Heart left ventricle (tissue), 16 donors: ENCODE results near the gene TNFRSF18. TPM values are rescaled to one million over a fixed set of nuclear protein-coding genes. Genes with fewer than 3 reads are reported as not detected.

Experiments
- ATAC-seq, 4 donors: fragments of 200-7000 bp; cut with Tn5 transposase; one replicate each; pipeline ENCODE4 v1.9.1; 2020 to 2022; ENCODE audit warnings: moderate library complexity in 4 of 4, mild to moderate bottlenecking in 3 of 4, moderate number of reproducible peaks in 1 of 4
- DNase-seq, 5 donors: peaks; one replicate each; pipeline ENCODE4 v3.0.0-alpha.2; 2020
- H3K27ac ChIP-seq, 12 donors: fragments of 200-600 bp; sonication (generic) in 4 of 12; one replicate each; pipeline versions ENCODE4 v1.5.0 to v1.8.0; 2016 to 2022; ENCODE audit warnings: mild to moderate bottlenecking in 2 of 12
- H3K27me3 ChIP-seq, 9 donors: fragments of 200-600 bp; sonication (generic) in 2 of 9; one replicate each; pipeline versions ENCODE4 v1.5.1 to v1.8.0; 2016 to 2022; ENCODE audit warnings: mild to moderate bottlenecking in 3 of 9
- H3K36me3 ChIP-seq, 9 donors: fragments of 200-600 bp; sonication (generic) in 2 of 9; one replicate each; pipeline versions ENCODE4 v1.5.0 to v1.8.0; 2018 to 2022; ENCODE audit warnings: mild to moderate bottlenecking in 2 of 9
- H3K4me1 ChIP-seq, 12 donors: fragments of 200-600 bp; sonication (generic) in 4 of 12; one replicate each; pipeline versions ENCODE4 v1.5.0 to v1.8.0; 2016 to 2022; ENCODE audit warnings: mild to moderate bottlenecking in 3 of 12
- H3K4me3 ChIP-seq, 12 donors: fragments of 200-600 bp; sonication (generic) in 4 of 12; one replicate each; pipeline versions ENCODE4 v1.5.0 to v1.8.0; 2017 to 2022; ENCODE audit warnings: mild to moderate bottlenecking in 9 of 12, moderate library complexity in 4 of 12
- H3K9me3 ChIP-seq, 12 donors: fragments of 200-600 bp; sonication (generic) in 4 of 12; one replicate each; pipeline versions ENCODE4 v1.5.0 to v1.8.0; 2016 to 2022; ENCODE audit warnings: mild to moderate bottlenecking in 1 of 12
- CTCF ChIP-seq, 12 donors: fragments of 200-600 bp; sonication (generic) in 4 of 12; IDR thresholded peaks; one replicate each; pipeline versions ENCODE4 v1.5.0 to v1.8.0; 2018 to 2022; ENCODE audit warnings: antibody characterized with exemption in 12 of 12, mild to moderate bottlenecking in 5 of 12
- POLR2A ChIP-seq, 2 donors: fragments of 450-650 bp; IDR thresholded peaks; one replicate each; pipeline ENCODE4 v1.6.1; 2017; ENCODE audit warnings: antibody characterized with exemption in 2 of 2, mild to moderate bottlenecking in 2 of 2, moderate library complexity in 2 of 2
- WGBS, 4 donors: extraction: QIAGEN DNeasy Blood & Tissue Kit in 2 of 4; methylation state at CpG; one replicate each; pipeline versions ENCODE4 v1.1.5 to v1.1.7; 2013 to 2018; 5-methylcytosine and 5-hydroxymethylcytosine counted together
- intact Hi-C, 10 donors: fragments of 100-400 bp; cut with DNase I; formaldehyde crosslinking; loops; one replicate each; pipeline versions ENCODE4 v1.11.1 to v1.14.2; 2022
- polyA plus RNA-seq, 2 donors: library from polyadenylated mRNA; stranded (reverse); fragments of 200-250 nt; gene quantifications; one replicate each; pipeline ENCODE4 v1.2.3, GENCODE V29; 2013
- total RNA-seq, 9 donors: library from RNA; depleted of rRNA in 2 of 9; stranded (reverse); fragments of >200 nt in 2 of 9; fragmentation: NEBNext Ultra II Directional in 3 of 9; extraction: Animal tissue kit (Norgen Biotek cat#: 25700) in 3 of 9; gene quantifications; one replicate each; pipeline versions ENCODE4 v1.1.0 to v1.2.4, GENCODE V29; 2016 to 2023
- donor health status: ischemic (EF 13 %, LVEDD 7.1; RV severe dilation, severe dysfunction).
- donor health status: healthy with polysubstance abuse.
- donor health status: DM: no; HTN: yes; CAD: no.
- donor health status: DM: no; HTN: no; CAD: no.
- donor health status: ischemic (EF 25% LVEDD 6.9; RV normal size, moderate dysfunction).
- donor health status: ischemic (EF 25% LVEDD 5.7; RV mildly dilated, moderate dysfunction).
- donor health status: healthy.
- donor health status: DM: yes; HTN: yes; CAD: no.
- donor health status: ischemic (EF 35%, LVEDD 5.7; RV mildly dilated, moderate dysfunction).
- donor health status: nonischemic (EF 11% LVEDD 7.7; RV severe dilation, severe dysfunction).
- donor health status: DM: yes; HTN: yes; CAD: no.
- donor health status: PGD.
- donor health status: ischemic (EF 29% LVEDD 5.4; RV normal size, mild dysfunction).
- donor health status: nonischemic (EF 23%, LVEDD 6.1; RV moderate dilation, normal function).

TNFRSF18 gene
- total and polyA plus RNA-seq, 11 donors = 0.24 to 0.93 (median 0.77) TPM; not detected in 8

- Histone ChIP-seq H3K4me3 (peak overlapping the region; percentile 3 to 64 (median 52)), H3K36me3 (peaks cover 0 to 24% (median 15%) of the 10 kb centered on the region in 9 donors), H3K4me1 (peaks cover 0 to 56% (median 27%) of the 10 kb centered on the region in 12 donors), H3K9me3 (no peaks in the 10 kb centered on the region), H3K27me3 (peaks cover 0 to 4% (median 0%) of the 10 kb centered on the region in 9 donors), H3K27ac (peak overlapping the region in 11 of 12 donors; percentile 23 to 86 (median 81))
- WGBS, 4 donors = 44 to 64% (median 45%) methylated on average over 16 to 24 of the region's 24 CpGs
- no peak for TF ChIP-seq POLR2A (IDR thresholded peaks at IDR 0.05)
- TF ChIP-seq CTCF (IDR thresholded peaks at IDR 0.05) = no peak
- DNase-seq (peak; percentile 64 to 86 (median 74)), ATAC-seq (peak; percentile 21 to 78 (median 44))
- intact Hi-C loops = loop anchor here in 1 of 10 donors (2.0 kb wide), 1 partner anchor 54 kb away; no protein-coding TSS in a partner anchor
Measured at GRCh38 chr1:1212780-1213344, 6.5 kb upstream of the TNFRSF18 start.

- TF ChIP-seq POLR2A (IDR thresholded peaks at IDR 0.05) (no peak), CTCF (IDR thresholded peaks at IDR 0.05) (no peak)
- Histone ChIP-seq H3K27ac (peak overlapping the region in 2 of 12 donors; percentile 42 to 86), H3K4me1 (peaks cover 0 to 66% (median 28%) of the 10 kb centered on the region in 12 donors), H3K27me3 (peaks cover 2 to 15% (median 10%) of the 10 kb centered on the region in 9 donors), H3K9me3 (no peaks in the 10 kb centered on the region), H3K36me3 (peaks cover 0 to 13% (median 4%) of the 10 kb centered on the region in 9 donors), H3K4me3 (peak overlapping the region in 9 of 12 donors; percentile 21 to 64 (median 54))
- 77 to 83% (median 80%) methylated on average over 20 to 28 of the region's 28 CpGs for WGBS, 4 donors
- intact Hi-C loops = loop anchor here in 1 of 10 donors (2.0 kb wide), 1 partner anchor 53 kb away; no protein-coding TSS in a partner anchor
- peak in 4 of 5 donors; percentile 3 to 63 (median 23) for DNase-seq
- no peak for ATAC-seq
Measured at GRCh38 chr1:1211541-1212441, 5.4 kb upstream of the TNFRSF18 start.

- no peak overlapping the region for H3K27ac ChIP-seq
- WGBS, 4 donors = 93 to 94% (median 94%) methylated on average over 26 to 31 of the region's 31 CpGs
- no peak for TF ChIP-seq CTCF (IDR thresholded peaks at IDR 0.05)
- no peak for TF ChIP-seq POLR2A (IDR thresholded peaks at IDR 0.05)
- peaks cover 0 to 4% (median 0%) of the 10 kb centered on the region in 9 donors for H3K36me3 ChIP-seq
- H3K4me1 ChIP-seq = peaks cover 0 to 68% (median 30%) of the 10 kb centered on the region in 12 donors
- intact Hi-C loops = no loop called here
- peaks cover 8 to 23% (median 19%) of the 10 kb centered on the region in 9 donors for H3K27me3 ChIP-seq
- H3K4me3 ChIP-seq = no peak overlapping the region
- ATAC-seq (no peak), DNase-seq (peak in 4 of 5 donors; percentile 7 to 64 (median 20))
- no peaks in the 10 kb centered on the region for H3K9me3 ChIP-seq
Measured at GRCh38 chr1:1210726-1211540, 4.5 kb upstream of the TNFRSF18 start.
